HUES6 (cell line): Measurements from ENCODE around the gene TBX6.
"Not testable (repeated sequence)": the region's sequence is repeated elsewhere in the genome, so short reads cannot be mapped to it uniquely, and the experiment has no call there.

Experiments
- H3K27ac ChIP-seq: 2 replicates; pipeline ENCODE4 v1.7.0; 2013; ENCODE audit warnings: low read depth, mild to moderate bottlenecking, low read length, inconsistent platforms
- H3K27me3 ChIP-seq: 2 replicates; pipeline ENCODE4 v1.6.1; 2013; ENCODE audit warnings: low read length; ENCODE audit not compliant: control insufficient read depth, insufficient read depth
- H3K36me3 ChIP-seq: 2 replicates; pipeline ENCODE4 v1.6.1; 2013; ENCODE audit warnings: low read length; ENCODE audit not compliant: control insufficient read depth, insufficient read depth
- H3K4me1 ChIP-seq: 2 replicates; pipeline ENCODE4 v1.6.1; 2013; ENCODE audit warnings: low read length; ENCODE audit not compliant: control insufficient read depth, insufficient read depth
- H3K4me3 ChIP-seq: 2 replicates; pipeline ENCODE4 v1.5.1; 2013; ENCODE audit warnings: low read depth, low read length
- H3K9ac ChIP-seq: one replicate; pipeline ENCODE4 v1.6.1; 2013; ENCODE audit warnings: mild to moderate bottlenecking, low read length
- H3K9me3 ChIP-seq: 2 replicates; pipeline ENCODE4 v1.6.1; 2013; ENCODE audit warnings: low read depth, low read length; ENCODE audit not compliant: control insufficient read depth, insufficient read depth

Gene TBX6, protein sequence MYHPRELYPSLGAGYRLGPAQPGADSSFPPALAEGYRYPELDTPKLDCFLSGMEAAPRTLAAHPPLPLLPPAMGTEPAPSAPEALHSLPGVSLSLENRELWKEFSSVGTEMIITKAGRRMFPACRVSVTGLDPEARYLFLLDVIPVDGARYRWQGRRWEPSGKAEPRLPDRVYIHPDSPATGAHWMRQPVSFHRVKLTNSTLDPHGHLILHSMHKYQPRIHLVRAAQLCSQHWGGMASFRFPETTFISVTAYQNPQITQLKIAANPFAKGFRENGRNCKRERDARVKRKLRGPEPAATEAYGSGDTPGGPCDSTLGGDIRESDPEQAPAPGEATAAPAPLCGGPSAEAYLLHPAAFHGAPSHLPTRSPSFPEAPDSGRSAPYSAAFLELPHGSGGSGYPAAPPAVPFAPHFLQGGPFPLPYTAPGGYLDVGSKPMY

DNA sequence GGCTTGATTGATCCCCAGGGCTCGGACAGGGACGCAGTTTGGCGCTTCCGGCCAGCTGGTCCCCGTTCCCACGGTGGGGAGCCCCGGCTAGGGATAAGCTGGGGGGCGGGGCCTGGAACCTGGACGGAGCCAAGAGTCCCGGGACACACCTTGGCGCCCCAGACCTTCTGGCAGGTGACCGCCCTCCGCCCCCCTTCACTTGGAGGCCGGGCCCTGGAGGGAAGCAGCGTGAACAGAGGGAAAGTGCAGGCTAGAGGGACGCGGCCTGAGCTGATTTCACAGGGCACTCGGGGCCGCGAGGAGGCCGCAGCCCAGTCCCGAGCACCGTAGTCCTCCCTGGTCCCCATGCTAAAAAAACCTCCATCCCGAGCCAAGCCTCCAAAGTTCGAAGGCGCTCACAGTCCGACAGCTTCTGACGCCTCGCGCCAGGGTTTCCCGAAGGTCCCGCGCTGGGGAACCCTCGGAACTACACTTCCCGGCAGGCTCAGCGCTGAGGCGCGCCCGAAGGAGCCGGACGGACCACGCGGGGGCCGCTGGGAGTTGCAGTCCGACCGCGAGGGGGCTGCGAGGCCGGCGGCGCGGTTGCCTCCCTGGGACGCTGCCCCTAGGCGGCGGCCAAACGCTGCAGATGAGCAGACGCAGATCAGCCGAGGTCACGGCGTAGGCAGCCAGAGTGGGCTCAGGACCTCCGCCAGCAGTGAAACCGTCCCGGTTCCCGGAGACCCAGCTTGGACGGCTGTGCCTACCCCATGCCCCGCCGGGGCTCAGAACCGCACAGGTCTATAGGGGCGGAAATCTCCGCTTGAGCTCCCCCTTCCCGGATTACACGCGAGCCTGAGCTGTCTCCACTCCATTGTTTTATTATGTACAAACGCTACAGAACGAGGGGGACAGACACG, at the start of gene TBX6:
Gene TBX6 (minus strand): TSS at position 451 of the 899 bp plus-strand sequence. CDS start 731 bp downstream, outside the sequence.
- H3K27me3 ChIP-seq: no peaks in the 10 kb centered on the region
- peaks cover 6% of the 10 kb centered on the region for H3K36me3 ChIP-seq
- peak within 1 kb of the TSS; percentile 72 for H3K4me3 ChIP-seq
- peaks cover 36% of the 10 kb centered on the region for H3K4me1 ChIP-seq
- H3K9ac ChIP-seq: peak within 1 kb of the TSS; percentile 80
- H3K9me3 ChIP-seq: peaks cover 4% of the 10 kb centered on the region; the same call in 1 of the 2 replicates
- no peak within 1 kb of the TSS; the same call in 1 of the 2 replicates for H3K27ac ChIP-seq

DNA sequence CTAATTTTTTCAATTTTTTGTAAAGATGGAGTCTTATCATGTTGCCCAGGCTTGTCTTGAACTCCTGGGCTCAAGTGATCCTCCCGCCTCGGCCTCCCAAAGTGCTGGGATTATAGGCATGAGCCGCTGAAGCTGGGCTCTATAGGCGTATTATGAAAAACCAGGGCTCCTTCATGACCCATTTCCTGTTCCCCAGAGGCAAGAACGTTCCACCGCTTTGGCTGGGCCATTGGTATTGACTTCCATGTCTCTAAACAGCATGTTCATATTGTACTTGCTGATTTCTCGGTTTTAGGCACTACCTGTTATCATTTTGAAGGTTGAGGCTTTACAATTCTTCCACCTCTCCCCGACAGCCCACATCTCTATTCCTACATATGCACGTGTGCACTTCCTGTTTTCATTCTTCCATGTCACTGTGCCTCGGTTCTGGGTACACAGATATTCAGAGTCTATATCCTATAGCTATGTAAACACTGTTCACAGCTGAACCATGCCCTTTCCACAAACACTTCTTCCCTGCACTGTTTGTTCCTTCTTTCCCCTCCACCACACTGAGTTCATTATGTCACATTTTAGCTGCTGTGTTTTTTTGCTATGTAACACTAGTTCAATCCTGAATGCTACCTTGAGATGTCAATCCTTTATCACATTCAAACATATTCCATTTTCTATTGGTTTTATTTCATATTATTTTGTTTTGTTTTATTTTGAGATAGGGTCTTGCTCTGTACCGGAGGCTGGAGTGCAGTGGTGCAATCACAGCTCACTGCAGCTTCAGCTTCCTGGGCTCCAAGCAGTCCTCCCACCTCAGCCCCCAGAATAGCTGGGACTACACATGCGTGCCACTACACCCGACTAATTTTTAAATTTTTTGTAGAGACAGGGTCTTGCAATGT, 48.1 kb upstream of the TBX6 start:
- Histone ChIP-seq H3K4me3 (no peak overlapping the region), H3K27ac (no peak overlapping the region), H3K27me3 (no peaks in the 10 kb centered on the region), H3K36me3 (no peaks in the 10 kb centered on the region), H3K9ac (no peak overlapping the region), H3K9me3 (no peaks in the 10 kb centered on the region), H3K4me1 (no peaks in the 10 kb centered on the region)

DNA sequence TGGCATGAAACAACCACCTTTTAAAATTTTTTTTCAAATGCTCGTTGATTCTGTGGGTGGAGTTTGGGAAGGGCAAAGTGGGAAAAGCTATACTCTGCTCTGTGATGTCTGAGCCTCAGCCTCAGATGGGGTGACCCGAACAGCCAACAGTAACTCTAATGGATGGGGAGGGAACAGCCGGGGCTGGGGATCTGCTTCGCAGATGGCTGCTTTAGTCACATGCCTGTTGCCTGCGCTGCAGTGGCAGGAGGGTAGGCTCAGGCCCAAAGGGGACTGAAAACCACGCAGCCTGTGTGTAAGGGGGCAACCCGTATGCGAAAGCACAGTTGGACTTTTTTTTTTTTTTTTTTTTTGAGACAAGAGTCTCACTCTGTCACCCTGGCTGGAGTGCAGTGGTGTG, 46.2 kb upstream of the TBX6 start:
- Histone ChIP-seq H3K36me3 (no peaks in the 10 kb centered on the region), H3K9ac (no peak overlapping the region), H3K27ac (no peak overlapping the region), H3K4me3 (no peak overlapping the region), H3K9me3 (no peaks in the 10 kb centered on the region), H3K4me1 (no peaks in the 10 kb centered on the region), H3K27me3 (no peaks in the 10 kb centered on the region)

DNA sequence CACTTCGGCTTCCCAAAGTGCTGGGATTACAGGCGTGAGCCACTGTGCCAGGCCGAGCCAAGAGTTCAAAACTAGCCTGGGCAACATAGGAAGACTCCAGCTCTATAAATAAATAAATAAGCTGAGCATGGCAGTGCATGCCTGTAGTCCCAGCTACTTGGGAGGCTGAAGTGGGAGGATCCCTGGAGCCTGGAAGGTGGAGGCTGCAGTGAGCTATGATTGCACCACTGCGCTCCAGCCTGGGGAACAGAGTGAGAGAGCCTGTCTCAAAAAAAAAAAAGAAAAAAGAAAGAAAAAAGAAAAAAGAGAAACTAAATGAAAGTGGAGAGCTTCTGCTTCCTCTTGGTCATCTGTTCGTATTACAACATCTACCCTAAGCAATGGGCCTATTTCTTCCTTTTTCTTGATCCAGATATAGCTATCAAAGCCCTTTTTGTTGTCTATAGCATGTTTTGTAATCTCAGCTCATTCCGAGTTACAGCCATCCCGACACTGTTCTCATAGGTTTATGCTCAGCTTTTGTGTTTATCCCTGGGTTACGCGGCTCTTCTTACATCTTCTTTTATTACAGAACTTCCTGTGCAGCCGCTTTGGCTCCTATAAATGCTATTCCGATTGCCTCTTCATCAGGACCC, 45.4 kb upstream of the TBX6 start:
- H3K4me3 ChIP-seq: no peak overlapping the region
- H3K27me3 ChIP-seq: no peaks in the 10 kb centered on the region
- no peaks in the 10 kb centered on the region for H3K9me3 ChIP-seq
- H3K36me3 ChIP-seq: no peaks in the 10 kb centered on the region
- no peaks in the 10 kb centered on the region for H3K4me1 ChIP-seq
- H3K27ac ChIP-seq: no peak overlapping the region
- no peak overlapping the region for H3K9ac ChIP-seq

DNA sequence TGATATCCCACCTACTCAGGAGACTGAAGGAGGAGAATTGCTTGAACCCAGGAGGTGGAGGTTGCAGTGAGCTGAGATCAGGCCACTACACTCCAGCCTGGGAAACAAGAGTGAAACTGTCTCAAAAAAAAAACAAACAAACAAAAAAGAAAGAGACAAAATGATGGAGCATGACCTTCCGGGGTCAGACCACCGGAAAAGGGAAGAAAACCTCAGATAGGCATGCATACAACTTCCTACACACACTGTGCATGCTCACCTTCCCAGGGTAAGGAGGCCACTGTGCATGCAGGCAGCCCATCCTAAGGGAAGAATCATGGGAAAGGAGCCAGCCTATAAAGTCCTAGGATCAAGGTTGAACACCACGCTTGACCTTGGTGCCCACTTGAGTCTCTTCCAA, 40.9 kb upstream of the TBX6 start:
- Histone ChIP-seq H3K4me3 (no peak overlapping the region), H3K4me1 (no peaks in the 10 kb centered on the region), H3K27ac (no peak overlapping the region), H3K36me3 (no peaks in the 10 kb centered on the region), H3K9me3 (no peaks in the 10 kb centered on the region), H3K27me3 (no peaks in the 10 kb centered on the region), H3K9ac (no peak overlapping the region)

DNA sequence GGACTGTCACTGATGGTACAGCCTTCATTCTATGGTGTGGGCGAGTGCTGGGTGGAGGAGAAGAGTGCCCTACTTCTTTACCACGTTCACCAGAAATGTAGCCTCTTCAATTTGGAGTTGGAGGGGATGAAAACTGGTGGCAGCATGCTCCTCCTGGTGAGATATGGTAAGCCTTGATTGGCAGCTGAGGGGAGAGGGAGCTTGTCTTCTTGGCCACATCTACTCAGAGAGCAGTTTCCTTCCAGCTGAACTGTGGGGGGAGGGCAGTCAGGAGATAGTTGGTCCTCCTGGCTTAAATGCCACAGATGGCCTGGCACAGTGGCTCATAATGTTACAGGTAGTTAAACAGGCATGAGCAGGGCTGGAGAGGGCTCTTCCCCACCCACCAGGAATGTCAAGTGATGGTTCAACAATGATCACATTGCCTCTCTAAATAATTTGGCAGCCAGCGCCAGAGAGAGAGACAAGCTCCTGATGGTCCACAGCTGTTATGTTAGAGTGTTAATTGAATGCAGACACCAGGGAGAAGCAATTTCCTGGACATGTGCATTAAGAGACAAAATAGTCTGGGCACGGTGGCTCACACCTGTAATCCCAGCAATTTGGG, 40.2 kb upstream of the TBX6 start:
- H3K9ac ChIP-seq: no peak overlapping the region
- no peaks in the 10 kb centered on the region for H3K36me3 ChIP-seq
- no peaks in the 10 kb centered on the region for H3K4me1 ChIP-seq
- no peak overlapping the region for H3K4me3 ChIP-seq
- no peaks in the 10 kb centered on the region for H3K27me3 ChIP-seq
- no peak overlapping the region for H3K27ac ChIP-seq
- no peaks in the 10 kb centered on the region for H3K9me3 ChIP-seq

DNA sequence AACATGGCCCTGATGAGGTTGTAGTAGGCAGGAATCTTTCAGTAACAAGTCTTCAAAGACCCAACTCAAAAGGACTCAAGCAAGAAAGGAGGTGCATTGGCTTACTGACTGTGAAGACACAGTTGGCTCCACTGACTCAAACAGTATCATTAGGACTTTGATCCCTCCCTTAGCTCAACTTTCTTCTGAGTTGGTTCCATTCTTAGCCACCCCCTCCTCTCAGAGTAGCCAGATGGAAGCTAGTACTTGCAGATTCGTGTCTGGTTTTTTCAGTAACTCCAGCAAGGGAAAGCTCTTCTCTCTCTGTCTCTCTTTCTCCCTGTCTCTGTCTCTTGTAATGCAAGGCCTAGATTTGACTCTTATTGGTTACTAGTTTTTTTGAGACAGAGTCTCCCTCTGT, 36.3 kb upstream of the TBX6 start:
- Histone ChIP-seq H3K27ac (no peak overlapping the region), H3K4me1 (no peaks in the 10 kb centered on the region; the same call in 1 of the 2 replicates), H3K27me3 (no peaks in the 10 kb centered on the region), H3K9me3 (no peaks in the 10 kb centered on the region), H3K4me3 (no peak overlapping the region), H3K36me3 (no peaks in the 10 kb centered on the region), H3K9ac (no peak overlapping the region)

DNA sequence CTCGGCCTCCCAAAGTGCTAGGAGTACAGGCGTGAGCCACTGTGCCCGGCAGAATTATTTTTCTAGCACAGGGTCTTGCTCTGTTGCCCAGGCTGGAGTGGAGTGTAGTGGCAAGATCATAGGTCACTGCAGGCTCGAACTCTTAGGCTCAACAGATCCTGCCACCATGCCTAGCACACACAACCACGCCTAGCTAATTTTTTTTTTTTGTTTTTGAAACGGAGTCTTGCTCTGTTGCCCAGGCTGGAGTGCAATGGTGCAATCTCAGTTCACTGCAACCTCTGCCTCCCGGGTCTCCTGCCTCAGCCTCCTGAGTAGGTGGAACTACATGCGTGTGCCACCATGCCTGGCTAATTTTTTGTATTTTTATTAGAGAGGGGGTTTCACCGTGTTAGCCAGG, 34.0 kb upstream of the TBX6 start:
- H3K27me3 ChIP-seq, H3K36me3 ChIP-seq, H3K4me1 ChIP-seq, H3K9ac ChIP-seq, H3K9me3 ChIP-seq, H3K27ac ChIP-seq, H3K4me3 ChIP-seq: not testable (repeated sequence)

DNA sequence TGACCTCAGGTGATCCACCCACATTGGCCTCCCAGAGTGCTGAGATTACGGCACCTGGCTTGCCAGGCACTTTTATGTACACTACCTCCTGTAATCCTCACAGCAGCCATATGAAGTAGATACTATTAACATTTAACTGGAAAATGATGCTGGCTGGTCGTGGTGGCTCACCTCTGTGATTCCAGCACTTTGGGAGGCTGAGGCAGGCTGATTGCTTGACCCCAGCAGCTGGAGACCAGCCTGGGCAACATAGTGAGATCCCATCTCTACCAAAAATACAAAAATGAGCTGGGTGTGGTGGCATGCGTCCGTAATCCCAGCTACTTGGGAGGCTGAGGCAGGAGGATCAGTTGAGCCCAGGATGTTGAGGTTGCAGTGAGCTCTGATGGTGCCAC, 33.3 kb upstream of the TBX6 start:
- Histone ChIP-seq H3K9me3 (no peaks in the 10 kb centered on the region), H3K4me3 (no peak overlapping the region), H3K27me3 (no peaks in the 10 kb centered on the region), H3K27ac (no peak overlapping the region), H3K9ac (no peak overlapping the region), H3K36me3 (no peaks in the 10 kb centered on the region), H3K4me1 (peaks cover 5% of the 10 kb centered on the region; the same call in 1 of the 2 replicates)
